Endodermal cell (in vitro differentiated cells): ENCODE measurements around the gene KHK. TPM values are rescaled to one million over a fixed set of nuclear protein-coding genes. Genes with fewer than 3 reads are reported as not detected.

ENCODE experiments used
- DNase-seq: peaks from one replicate; pipeline ENCODE4 v3.0.0-alpha.2; 2017
- H3K27ac ChIP-seq: 2 replicates; pipeline ENCODE4 v1.5.1; 2013; ENCODE audit warnings: mild to moderate bottlenecking, low read depth, low read length, moderate library complexity
- H3K27me3 ChIP-seq: 2 replicates; pipeline ENCODE4 v1.6.1; 2013; ENCODE audit warnings: mild to moderate bottlenecking, low read length, moderate library complexity; ENCODE audit not compliant: insufficient read depth, control insufficient read depth, poor library complexity, severe bottlenecking
- H3K36me3 ChIP-seq: 2 replicates; pipeline ENCODE4 v1.7.0; 2013; ENCODE audit warnings: mild to moderate bottlenecking, low read length, moderate library complexity; ENCODE audit not compliant: control insufficient read depth, insufficient read depth
- H3K4me1 ChIP-seq: one replicate; pipeline ENCODE4 v1.7.0; 2013; ENCODE audit warnings: low read length; ENCODE audit not compliant: control insufficient read depth, insufficient read depth
- H3K4me3 ChIP-seq: 2 replicates; pipeline ENCODE4 v1.5.1; 2013; ENCODE audit warnings: mild to moderate bottlenecking, low read length, moderate library complexity
- H3K9ac ChIP-seq: 2 replicates; pipeline ENCODE4 v1.6.1; 2013; ENCODE audit warnings: mild to moderate bottlenecking, low read length, moderate library complexity; ENCODE audit not compliant: poor library complexity, severe bottlenecking; ENCODE audit errors: extremely low read depth
- H3K9me3 ChIP-seq: 2 replicates; pipeline ENCODE4 v1.6.1; 2013; ENCODE audit warnings: mild to moderate bottlenecking, low read length, moderate library complexity; ENCODE audit not compliant: control insufficient read depth
- H3K27ac Mint-ChIP-seq: 2 replicates; pipeline ENCODE4 v1.8.0; 2020; ENCODE audit warnings: mixed read lengths
- H3K27me3 Mint-ChIP-seq: 2 replicates; pipeline ENCODE4 v1.8.0; 2021; ENCODE audit warnings: mild to moderate bottlenecking, mixed read lengths; ENCODE audit not compliant: insufficient read depth
- H3K36me3 Mint-ChIP-seq: 2 replicates; pipeline ENCODE4 v1.8.0; 2020; ENCODE audit warnings: low read depth, mixed read lengths
- H3K4me1 Mint-ChIP-seq: 2 replicates; pipeline ENCODE4 v1.8.0; 2020; ENCODE audit warnings: mixed read lengths
- H3K4me3 Mint-ChIP-seq: 2 replicates; pipeline ENCODE4 v1.8.0; 2020; ENCODE audit warnings: mild to moderate bottlenecking, moderate library complexity, mixed read lengths
- H3K9me3 Mint-ChIP-seq: 2 replicates; pipeline ENCODE4 v1.8.0; 2020; ENCODE audit warnings: mild to moderate bottlenecking, mixed read lengths
- WGBS, 2 experiments: methylation state at CpG; one replicate each; pipeline versions ENCODE4 v1.1.5 to v1.1.7; 2013; ENCODE audit warnings: missing lambda C conversion rate in 2 of 2, mixed read lengths in 1 of 2; ENCODE audit not compliant: insufficient coverage in 1 of 2, insufficient read length in 1 of 2; 5-methylcytosine and 5-hydroxymethylcytosine counted together
- total RNA-seq, 2 donors: library from RNA; stranded (reverse); fragmentation: NEBNext Ultra II Directional in 1 of 2; extraction: Animal tissue kit (Norgen Biotek cat#: 25700) in 1 of 2; gene quantifications; 2 replicates in 1 of 2; 3 replicates in 1 of 2; pipeline ENCODE4 v1.2.1, GENCODE V29; 2021
- TF ChIP-seq, protein P1 (sequence below): fragments of 200-600 bp; sonication (generic); conservative IDR thresholded peaks from 2 replicates; pipeline ENCODE4 v1.5.0; 2021; ENCODE audit warnings: antibody characterized with exemption, mild to moderate bottlenecking

Gene KHK
- total RNA-seq, 2 donors from 2014 or later = 3.3 to 3.9 TPM

DNA sequence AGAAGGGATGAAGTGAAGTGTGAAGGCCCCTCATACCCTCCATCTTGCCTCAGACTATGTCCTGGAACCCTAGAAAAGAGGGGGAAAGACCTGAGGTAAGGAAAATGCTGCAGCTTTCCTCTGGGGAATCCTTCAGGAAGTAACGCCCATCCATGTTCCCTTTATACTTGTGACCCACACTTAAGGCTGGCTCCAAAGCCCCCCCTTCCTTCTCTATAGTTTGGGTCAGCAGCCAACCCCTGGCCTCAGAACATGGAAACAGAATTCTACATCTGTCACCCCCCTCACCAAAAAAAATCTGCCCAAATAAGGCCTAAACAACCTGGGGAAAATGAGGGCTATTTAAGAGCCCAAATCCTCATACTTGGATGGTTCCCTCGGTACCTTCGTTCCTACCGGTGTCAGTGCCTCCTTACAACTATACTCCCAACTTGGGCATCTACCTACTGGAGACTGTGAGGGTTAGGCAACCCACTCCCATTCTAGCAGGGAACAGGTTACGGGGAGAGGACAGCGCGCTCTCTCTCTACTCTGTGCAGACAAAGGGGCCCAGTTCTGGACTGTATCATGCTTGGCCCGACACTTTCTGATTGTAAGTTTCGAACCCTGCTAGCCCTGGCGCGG lies 15.8 kb upstream of the KHK start:
- Histone ChIP-seq H3K9me3 (no peaks in the 10 kb centered on the region), H3K4me3 (peak overlapping the region; percentile 100), H3K36me3 (peaks cover 39% of the 10 kb centered on the region), H3K27me3 (no peaks in the 10 kb centered on the region), H3K27ac (peak overlapping the region; percentile 60), H3K4me1 (peaks cover 7% of the 10 kb centered on the region), H3K9ac (peak overlapping the region; percentile 81)
- TF ChIP-seq, protein P1, sequence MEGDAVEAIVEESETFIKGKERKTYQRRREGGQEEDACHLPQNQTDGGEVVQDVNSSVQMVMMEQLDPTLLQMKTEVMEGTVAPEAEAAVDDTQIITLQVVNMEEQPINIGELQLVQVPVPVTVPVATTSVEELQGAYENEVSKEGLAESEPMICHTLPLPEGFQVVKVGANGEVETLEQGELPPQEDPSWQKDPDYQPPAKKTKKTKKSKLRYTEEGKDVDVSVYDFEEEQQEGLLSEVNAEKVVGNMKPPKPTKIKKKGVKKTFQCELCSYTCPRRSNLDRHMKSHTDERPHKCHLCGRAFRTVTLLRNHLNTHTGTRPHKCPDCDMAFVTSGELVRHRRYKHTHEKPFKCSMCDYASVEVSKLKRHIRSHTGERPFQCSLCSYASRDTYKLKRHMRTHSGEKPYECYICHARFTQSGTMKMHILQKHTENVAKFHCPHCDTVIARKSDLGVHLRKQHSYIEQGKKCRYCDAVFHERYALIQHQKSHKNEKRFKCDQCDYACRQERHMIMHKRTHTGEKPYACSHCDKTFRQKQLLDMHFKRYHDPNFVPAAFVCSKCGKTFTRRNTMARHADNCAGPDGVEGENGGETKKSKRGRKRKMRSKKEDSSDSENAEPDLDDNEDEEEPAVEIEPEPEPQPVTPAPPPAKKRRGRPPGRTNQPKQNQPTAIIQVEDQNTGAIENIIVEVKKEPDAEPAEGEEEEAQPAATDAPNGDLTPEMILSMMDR = no peak
- Mint-ChIP-seq H3K4me1 (peaks cover 19% of the 10 kb centered on the region), H3K27ac (peak overlapping the region; percentile 95), H3K4me3 (peak overlapping the region; percentile 95), H3K9me3 (no peaks in the 10 kb centered on the region), H3K36me3 (peaks cover 36% of the 10 kb centered on the region), H3K27me3 (no peaks in the 10 kb centered on the region)
- DNase-seq = no peak
- WGBS, 2 experiments = 9 to 14% methylated on average over 7 to 11 of the region's 11 CpGs

DNA sequence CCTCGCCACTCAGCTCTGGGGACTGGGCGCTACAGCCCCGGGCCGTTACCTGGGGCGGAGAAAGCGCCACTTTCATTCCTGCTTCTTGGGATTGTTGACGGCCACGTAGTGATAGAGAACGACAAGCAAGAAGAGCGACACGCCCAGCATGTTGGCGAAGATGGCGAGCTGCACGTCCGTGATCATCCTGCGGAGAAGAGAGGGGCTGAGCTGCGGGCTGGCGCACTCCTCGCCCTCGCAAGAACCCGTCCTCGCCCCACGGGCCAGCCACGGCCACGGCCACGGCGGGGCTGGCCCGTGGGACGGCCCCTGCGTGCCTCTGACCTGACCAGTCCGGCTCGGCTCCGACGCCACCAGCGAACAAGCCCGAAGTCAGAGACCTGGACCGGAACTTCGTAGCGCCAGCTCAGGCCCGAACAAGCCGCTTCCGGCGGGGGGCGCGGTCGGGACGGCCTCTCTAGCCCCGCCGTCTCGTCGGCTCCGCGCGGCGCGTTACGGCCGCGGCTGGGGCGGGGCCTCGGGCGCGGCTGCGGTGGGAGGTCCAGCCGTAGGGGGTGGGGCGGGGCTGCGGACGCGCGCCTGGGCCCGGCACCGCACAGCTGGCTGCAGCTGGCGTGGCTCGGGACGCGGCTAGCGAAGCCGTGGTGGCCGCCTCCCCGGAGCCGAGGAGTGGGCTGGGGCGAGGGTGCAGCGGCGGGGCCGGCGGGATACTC lies 15.1 kb upstream of the KHK start, which contains the start of gene OST4:
Gene OST4, minus strand, starts transcription at position 378 of the 713 bp plus-strand sequence.
- Histone ChIP-seq H3K4me1 (peaks cover 7% of the 10 kb centered on the region), H3K36me3 (peaks cover 34% of the 10 kb centered on the region), H3K4me3 (peak within 1 kb of the TSS; percentile 100), H3K9ac (peak within 1 kb of the TSS; percentile 81), H3K9me3 (no peaks in the 10 kb centered on the region), H3K27ac (peak within 1 kb of the TSS; percentile 73), H3K27me3 (no peaks in the 10 kb centered on the region)
- 0% methylated on average over 22 to 86 of the region's 86 CpGs for WGBS, 2 experiments
- peaks cover 31% of the 10 kb centered on the region for H3K36me3 Mint-ChIP-seq
- peak within 1 kb of the TSS; percentile 95 for H3K4me3 Mint-ChIP-seq
- TF ChIP-seq, protein P1 = no peak
- no peaks in the 10 kb centered on the region for H3K9me3 Mint-ChIP-seq
- peak; percentile 96 for DNase-seq
- peak within 1 kb of the TSS; percentile 95 for H3K27ac Mint-ChIP-seq
- peaks cover 19% of the 10 kb centered on the region for H3K4me1 Mint-ChIP-seq
- H3K27me3 Mint-ChIP-seq = peaks cover 2% of the 10 kb centered on the region

DNA sequence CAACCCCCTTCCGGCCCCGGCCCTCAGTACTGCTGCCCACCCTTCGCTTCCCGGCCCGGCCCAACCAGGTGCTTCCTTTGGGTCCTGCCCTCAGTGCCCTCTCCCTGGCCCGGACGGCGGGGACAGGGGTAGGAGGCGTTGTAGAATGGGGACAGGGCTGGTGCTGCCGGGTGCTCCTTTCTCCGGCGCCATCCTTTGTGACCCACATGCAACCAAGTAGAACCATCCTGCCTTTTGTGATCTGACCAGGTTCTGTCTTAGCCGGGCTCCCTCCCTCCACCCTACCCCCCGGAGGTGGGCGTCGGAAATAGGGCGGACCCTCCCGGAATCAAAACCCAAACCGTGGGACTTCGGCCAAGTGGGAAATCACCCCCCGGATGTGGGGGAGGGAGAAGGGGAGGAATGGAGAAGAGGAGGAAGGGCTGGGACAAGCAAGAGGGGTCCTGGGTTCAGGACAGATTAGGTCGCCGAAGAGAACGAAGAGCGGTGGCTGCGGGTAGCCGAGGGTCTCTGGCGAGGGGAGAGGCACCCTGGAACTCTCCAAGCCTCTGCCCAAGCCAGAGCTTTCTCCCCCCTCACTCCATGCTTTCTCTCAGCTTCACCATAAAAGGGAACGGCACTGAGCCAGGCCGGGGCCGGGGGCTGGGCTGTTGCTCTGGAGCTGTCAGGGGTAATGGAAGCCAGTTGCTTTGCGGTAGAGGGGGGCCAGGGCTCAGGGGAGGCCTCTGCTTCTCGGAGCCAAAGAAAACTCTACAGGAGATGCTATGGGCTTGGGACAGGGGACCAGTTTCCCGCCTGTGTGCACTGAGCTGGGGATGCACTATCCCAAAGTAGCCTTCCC lies 14.4 kb upstream of the KHK start:
- TF ChIP-seq, protein P1 = no peak
- Histone ChIP-seq H3K9ac (peak overlapping the region; percentile 6), H3K4me1 (peaks cover 7% of the 10 kb centered on the region), H3K27ac (peak overlapping the region; percentile 73), H3K36me3 (peaks cover 30% of the 10 kb centered on the region), H3K4me3 (peak overlapping the region; percentile 100), H3K9me3 (no peaks in the 10 kb centered on the region), H3K27me3 (no peaks in the 10 kb centered on the region)
- Mint-ChIP-seq H3K27me3 (peaks cover 4% of the 10 kb centered on the region), H3K36me3 (peaks cover 29% of the 10 kb centered on the region), H3K9me3 (no peaks in the 10 kb centered on the region), H3K4me3 (peak overlapping the region; percentile 95), H3K27ac (peak overlapping the region; percentile 89), H3K4me1 (peaks cover 19% of the 10 kb centered on the region)
- DNase-seq = peak; percentile 81
- WGBS, 2 experiments = 4 to 5% methylated on average over 16 to 34 of the region's 34 CpGs
